ENCODE measurements around the gene CASP9.
"Not testable (repeated sequence)": the region's sequence is repeated elsewhere in the genome, so short reads cannot be mapped to it uniquely, and the experiment has no call there.

Gene CASP9

GRCh38 chr1:15471723-15472122, 52.3 kb downstream of the CASP9 start:
- DNase-seq (ENCODE audit: extremely low read depth in 1 of 2, low read depth in 1 of 2) = not testable (repeated sequence)

DNA sequence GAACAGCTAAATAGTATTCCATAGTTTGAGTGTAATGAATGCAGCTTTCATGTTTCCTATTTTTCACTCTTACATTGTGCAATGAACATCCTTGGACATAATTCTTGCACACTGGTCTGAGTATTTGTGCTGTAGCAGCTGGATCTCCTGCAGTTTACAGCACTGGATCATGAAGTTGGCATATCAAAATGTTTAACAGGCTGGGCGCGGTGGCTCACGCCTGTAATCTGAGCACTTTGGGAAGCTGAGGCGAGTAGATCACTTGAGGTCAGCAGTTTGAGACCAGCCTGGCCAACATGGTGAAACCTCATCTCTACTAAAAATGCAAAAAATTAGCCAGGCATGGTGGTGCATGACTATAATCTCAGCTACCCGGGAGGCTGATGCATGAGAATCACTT, 52.9 kb downstream of the CASP9 start:
- DNase-seq (ENCODE audit: extremely low read depth in 1 of 2, low read depth in 1 of 2) = not testable (repeated sequence)

- not testable (repeated sequence) for DNase-seq (ENCODE audit: extremely low read depth in 1 of 2, low read depth in 1 of 2)
Measured at GRCh38 chr1:15469821-15470448, 54.1 kb downstream of the CASP9 start.

DNA sequence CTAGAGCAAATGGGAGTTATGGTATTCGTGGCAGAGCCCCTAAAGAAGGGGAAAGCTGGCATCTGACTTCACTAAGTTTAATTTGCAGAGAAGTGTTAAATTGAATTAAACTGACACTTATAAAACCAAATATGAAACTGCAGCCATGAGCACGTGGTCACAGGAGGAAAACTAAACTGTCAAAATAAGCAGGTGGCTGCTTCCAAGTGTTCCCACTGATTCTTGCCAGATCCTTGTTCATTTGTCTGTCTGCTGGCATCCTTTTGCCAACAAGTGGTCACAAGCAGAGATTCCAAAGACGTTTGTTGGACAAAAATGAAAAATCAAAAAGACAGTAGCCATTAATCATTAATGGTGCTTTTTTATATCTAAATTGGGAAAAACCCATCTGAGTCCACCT, 54.7 kb downstream of the CASP9 start:
- DNase-seq (ENCODE audit: extremely low read depth in 1 of 2, low read depth in 1 of 2) = no peak

GRCh38 chr1:15468145-15468544, 55.9 kb downstream of the CASP9 start:
- no peak for DNase-seq (ENCODE audit: extremely low read depth in 1 of 2, low read depth in 1 of 2)

DNA sequence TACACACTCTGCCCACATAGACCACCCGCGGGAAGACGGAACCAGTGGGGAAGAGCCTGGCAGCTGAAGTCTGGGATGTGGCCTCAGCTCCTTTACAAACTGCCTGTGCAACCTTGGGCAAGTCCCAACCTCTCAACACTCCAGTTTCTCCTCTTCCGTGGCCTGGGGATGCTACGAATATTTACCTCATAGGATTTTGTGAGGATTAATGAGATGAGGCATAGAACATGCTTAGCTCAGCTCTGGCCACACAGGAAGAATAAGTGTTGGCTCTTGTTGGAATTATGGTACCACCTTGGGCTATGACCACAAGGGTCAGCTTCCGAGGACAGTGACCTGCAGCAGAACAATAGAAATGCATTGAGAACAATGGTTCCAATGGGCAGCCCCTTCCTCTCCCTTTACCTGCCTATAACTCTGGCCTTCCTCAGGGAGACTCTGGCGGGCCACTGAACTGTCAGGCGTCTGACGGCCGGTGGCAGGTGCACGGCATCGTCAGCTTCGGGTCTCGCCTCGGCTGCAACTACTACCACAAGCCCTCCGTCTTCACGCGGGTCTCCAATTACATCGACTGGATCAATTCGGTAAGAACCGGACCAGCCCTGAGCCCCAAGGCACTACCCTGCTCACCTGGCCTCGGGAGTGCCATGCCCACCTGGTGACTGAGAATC, 56.9 kb downstream of the CASP9 start:
- DNase-seq (ENCODE audit: extremely low read depth in 1 of 2, low read depth in 1 of 2) = not testable (repeated sequence)

DNA sequence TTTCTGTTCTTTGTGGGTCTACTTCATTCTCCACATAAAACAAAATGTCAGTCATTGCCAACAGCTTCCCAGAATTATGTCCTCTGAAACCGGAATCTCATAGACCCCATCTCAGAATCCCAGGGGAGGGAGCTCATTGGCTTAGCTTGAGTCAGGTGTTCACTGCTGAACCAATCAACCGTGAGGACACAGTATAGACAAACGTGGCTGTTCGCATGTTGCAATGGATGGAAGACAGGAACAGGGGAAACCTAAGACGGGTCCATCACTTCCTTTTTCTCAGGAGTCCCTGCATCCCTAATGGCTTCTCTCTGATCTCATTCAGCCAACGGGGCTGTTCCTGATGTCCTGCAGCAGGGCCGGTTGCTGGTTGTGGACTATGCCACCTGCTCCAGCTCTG, 58.3 kb downstream of the CASP9 start:
- DNase-seq (ENCODE audit: extremely low read depth in 1 of 2, low read depth in 1 of 2) = no peak

GRCh38 chr1:15463926-15464322, 60.1 kb downstream of the CASP9 start:
- DNase-seq (ENCODE audit: extremely low read depth in 1 of 2, low read depth in 1 of 2) = not testable (repeated sequence)

DNA sequence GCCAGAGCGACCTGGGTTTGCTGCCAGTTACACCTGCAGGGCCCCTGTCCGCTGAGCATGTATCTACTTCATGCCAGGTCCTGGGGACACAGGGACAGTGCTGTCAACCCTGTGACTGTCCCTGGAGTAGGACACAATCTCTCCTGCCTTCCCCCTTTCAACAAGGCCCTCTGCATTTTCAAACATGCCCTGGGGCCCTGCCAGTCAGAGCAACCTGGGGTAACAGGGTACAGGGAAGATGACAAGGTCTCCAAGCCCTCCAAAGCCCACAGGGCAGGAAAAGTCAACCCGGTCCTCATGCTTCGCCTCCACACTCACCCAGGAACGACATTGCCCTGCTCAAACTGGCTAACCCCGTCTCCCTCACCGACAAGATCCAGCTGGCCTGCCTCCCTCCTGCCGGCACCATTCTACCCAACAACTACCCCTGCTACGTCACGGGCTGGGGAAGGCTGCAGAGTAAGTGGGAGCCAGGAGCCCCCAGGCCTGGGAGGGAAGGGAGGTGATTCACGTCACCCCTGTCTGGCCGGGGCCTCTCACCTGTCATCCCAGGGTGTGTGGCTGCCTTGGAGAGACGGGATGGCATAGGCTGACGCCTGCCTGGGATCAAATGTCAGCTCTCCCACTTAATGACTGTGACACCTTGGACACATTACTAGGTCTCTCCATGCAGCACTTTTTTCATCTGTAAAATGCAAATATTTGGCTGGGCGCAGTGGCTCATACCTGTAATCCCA, 60.8 kb downstream of the CASP9 start:
- not testable (repeated sequence) for DNase-seq (ENCODE audit: extremely low read depth in 1 of 2, low read depth in 1 of 2)

- DNase-seq (ENCODE audit: extremely low read depth in 1 of 2, low read depth in 1 of 2) = no peak
Measured at GRCh38 chr1:15460708-15461095, 63.3 kb downstream of the CASP9 start.

GRCh38 chr1:15459771-15460707, 64.0 kb downstream of the CASP9 start:
- DNase-seq (ENCODE audit: extremely low read depth in 1 of 2, low read depth in 1 of 2) = no peak

DNA sequence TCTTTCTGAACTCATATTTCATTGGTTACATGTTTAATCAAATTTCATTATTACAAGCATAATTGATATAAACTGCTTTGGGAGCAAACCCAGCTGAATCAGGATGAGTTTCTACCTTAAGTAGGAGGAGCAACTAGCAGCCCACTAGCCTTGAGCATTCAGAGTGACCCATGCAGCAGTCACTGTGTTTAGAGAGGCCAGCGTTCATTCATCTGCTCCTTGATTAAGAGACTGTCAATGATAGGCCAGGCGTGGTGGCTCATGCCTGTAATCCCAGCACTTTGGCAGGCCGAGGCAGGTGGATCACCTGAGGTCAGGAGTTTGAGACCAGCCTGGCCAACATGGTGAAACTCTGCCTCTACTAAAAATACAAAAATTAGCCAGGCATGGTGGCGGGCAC, 65.6 kb downstream of the CASP9 start:
- not testable (repeated sequence) for DNase-seq (ENCODE audit: extremely low read depth in 1 of 2, low read depth in 1 of 2)

GRCh38 chr1:15457585-15457984, 66.4 kb downstream of the CASP9 start:
- no peak for DNase-seq (ENCODE audit: extremely low read depth in 1 of 2, low read depth in 1 of 2)

DNA sequence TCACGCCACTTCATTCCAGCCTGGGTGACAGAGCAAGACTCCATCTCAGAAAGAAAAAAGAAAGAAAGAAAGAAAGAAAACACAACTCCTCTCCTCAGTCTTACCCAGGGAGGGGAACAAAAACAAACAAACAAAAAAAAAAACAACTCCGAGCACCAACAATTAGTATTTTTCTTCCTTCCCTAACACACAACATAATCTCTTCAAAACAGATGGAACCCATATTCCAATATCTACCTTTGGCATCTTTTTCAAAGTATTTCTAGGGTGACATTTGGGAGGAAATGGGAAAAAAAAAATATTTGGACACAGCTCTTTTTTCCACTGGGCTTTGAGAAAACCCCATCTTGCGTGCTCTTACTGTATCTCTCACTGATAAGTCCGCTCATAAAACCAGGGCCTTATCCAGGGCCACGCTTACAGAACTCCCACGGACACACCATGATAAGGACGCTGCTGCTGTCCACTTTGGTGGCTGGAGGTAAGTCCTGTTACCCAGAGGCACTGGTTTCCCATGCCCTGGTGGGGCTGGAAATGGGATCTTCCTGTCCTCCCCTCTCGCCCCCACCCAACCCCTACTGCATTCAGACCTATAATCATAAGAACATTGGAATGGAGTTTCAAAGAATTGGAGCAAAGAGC, 67.6 kb downstream of the CASP9 start, which contains the start of gene CELA2A:
Gene CELA2A (plus strand): TSS at position 420 of the 642 bp plus-strand sequence. CDS start 22 bp downstream, at position 442.
- DNase-seq (ENCODE audit: extremely low read depth in 1 of 2, low read depth in 1 of 2) = no peak

- DNase-seq (ENCODE audit: extremely low read depth in 1 of 2, low read depth in 1 of 2) = no peak
Measured at GRCh38 chr1:15455522-15455921, 68.5 kb downstream of the CASP9 start.

DNA sequence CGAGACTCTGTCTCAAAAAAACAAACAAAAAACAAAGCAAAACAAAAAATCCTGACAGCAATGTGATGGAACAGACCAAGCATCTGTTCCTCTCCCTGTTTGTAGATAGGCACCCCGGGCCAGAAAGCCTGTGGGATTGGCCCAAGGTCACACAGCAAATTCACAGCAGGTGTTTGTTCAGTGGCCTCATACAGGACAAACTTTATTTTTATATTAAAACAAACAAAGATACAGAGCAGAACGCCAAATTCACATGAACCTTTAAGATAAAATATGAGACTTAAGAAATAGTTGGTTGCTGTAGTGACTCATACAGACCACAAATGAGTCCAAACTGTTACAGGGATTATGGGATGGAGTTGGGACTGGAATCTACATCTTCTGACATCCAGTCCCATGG, 69.8 kb downstream of the CASP9 start:
- no peak for DNase-seq (ENCODE audit: extremely low read depth in 1 of 2, low read depth in 1 of 2)

- DNase-seq (ENCODE audit: extremely low read depth in 1 of 2, low read depth in 1 of 2) = no peak
Measured at GRCh38 chr1:15453734-15454133, 70.3 kb downstream of the CASP9 start.

- no peak for DNase-seq (ENCODE audit: extremely low read depth in 1 of 2, low read depth in 1 of 2)
Measured at GRCh38 chr1:15452866-15453571, 71.0 kb downstream of the CASP9 start.

DNA sequence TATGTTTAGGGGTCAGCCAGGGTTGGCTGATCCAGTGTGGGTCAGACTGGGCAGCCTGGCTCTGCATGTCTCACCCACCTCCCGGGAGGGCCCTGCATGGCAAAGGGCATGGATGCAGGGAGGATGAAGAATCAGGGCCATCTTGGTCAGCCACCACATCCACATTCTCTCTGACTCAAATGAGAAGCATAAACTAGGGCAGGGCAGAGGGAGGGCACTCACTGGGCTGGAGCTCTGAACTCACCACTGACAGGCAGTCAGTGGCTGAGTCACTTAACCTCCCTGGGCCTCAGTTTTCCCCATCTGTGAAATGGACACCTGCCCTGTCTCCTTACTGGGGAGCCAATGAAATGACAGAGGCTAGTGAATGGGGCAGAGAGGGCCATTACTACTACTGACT, 71.8 kb downstream of the CASP9 start:
- no peak for DNase-seq (ENCODE audit: extremely low read depth in 1 of 2, low read depth in 1 of 2)
